Measurements from ENCODE around the gene FAT1.
A peak's percentile ranks its signal among the peaks of the same experiment; 100 is the strongest.

The FAT1 gene

DNA sequence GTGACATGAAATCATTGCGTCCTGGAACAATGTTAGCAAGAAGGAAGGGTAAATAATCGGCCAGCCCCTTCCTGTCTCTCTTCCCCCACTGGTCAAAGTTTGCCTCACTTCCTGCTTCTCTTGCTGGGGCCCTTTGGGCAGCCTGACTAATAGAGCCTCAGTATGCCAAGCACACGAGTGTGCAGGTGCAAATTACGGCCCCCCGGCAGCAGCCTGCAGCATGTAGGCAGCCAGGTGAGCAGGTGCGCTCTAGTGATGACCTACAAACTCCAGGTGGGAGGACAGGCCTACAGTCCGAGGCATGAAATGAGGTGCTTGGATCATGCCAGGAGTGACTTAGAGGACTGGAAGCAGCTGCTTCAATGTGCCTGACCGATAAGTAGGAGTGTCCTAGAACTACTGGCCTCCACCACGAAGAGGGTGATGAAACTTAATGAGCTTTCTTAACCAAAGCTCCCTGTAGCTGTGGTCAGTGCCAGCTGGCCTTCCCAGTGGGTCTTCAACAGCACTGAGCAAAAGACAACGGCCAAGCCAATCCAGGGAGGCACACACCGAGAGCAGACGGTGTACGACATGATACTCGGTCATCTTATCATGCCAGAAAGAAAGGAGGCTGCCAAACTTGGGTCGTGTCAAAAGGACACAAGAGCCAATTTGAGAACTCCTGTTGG is 26.1 kb upstream of the FAT1 start:
- TF ChIP-seq, protein P1, sequence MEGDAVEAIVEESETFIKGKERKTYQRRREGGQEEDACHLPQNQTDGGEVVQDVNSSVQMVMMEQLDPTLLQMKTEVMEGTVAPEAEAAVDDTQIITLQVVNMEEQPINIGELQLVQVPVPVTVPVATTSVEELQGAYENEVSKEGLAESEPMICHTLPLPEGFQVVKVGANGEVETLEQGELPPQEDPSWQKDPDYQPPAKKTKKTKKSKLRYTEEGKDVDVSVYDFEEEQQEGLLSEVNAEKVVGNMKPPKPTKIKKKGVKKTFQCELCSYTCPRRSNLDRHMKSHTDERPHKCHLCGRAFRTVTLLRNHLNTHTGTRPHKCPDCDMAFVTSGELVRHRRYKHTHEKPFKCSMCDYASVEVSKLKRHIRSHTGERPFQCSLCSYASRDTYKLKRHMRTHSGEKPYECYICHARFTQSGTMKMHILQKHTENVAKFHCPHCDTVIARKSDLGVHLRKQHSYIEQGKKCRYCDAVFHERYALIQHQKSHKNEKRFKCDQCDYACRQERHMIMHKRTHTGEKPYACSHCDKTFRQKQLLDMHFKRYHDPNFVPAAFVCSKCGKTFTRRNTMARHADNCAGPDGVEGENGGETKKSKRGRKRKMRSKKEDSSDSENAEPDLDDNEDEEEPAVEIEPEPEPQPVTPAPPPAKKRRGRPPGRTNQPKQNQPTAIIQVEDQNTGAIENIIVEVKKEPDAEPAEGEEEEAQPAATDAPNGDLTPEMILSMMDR (conservative IDR thresholded peaks at IDR 0.05; ENCODE audit: low read depth, low read length), result no peak
- no peak overlapping the region for H3K4me3 ChIP-seq (ENCODE audit: low read depth, low read length)
- no peak for DNase-seq (ENCODE audit: low read depth)

DNA sequence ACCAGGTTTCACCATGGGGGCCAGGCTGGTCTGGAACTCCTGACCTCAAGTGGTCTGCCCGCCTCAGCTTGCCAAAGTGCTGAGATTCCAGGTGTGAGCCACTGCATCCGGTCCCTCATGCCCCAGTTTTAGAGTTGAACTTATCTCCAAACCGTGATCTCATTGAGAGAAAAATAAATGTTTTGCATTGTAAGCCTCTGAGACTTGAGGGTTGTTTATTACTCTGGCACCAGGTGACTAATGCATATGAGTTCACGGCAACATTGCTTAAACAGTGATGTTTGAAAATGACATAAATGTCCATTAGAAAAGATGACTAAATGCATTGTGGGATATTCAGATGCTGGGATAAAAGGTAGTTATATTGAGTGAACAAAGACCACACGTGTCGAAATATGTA is 22.9 kb upstream of the FAT1 start:
- TF ChIP-seq, protein P1 (conservative IDR thresholded peaks at IDR 0.05; ENCODE audit: low read depth, low read length), result no peak
- DNase-seq (ENCODE audit: low read depth), result peak; percentile 42
- no peak overlapping the region for H3K4me3 ChIP-seq (ENCODE audit: low read depth, low read length)

DNA sequence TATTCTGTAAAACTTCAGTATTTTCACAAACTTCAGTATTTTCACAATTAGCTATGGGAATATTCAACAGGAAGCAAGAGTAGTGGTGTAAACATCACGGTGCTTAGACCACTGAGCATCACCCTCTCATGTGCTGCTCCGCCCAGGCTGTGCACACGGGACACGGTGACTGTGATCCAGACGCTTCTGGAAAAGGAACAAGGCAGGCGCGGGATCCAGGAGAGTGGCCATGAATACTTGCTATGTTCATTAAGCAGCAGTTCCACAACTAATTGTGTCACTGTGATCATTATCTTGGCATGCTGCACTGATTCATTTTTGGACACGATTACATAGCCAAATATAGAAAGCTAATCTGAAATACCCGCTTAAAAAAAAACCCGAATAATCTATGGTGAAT is 19.6 kb upstream of the FAT1 start:
- no peak overlapping the region for H3K4me3 ChIP-seq (ENCODE audit: low read depth, low read length)
- TF ChIP-seq, protein P1 (conservative IDR thresholded peaks at IDR 0.05; ENCODE audit: low read depth, low read length), result no peak
- DNase-seq (ENCODE audit: low read depth), result no peak

DNA sequence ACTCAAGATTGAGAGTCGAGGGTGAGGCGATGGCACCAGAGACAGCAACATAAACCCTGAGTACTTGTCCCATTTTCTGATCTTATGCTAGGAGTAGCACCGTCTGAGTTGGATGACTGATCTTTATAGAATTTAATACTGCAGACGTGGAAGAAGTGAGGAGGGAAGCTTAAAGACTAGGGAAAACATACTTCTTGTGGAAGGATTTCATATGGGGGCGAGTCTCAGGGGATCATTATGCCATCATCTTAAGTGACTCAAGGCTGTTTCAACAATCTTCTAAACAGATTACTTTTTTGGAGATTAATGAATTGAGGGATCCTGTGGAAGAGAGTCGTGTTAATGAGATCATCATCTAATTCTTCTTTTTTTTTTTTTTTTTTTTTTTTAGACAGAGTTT is 17.2 kb upstream of the FAT1 start:
- H3K4me3 ChIP-seq (ENCODE audit: low read depth, low read length), result no peak overlapping the region
- TF ChIP-seq, protein P1 (conservative IDR thresholded peaks at IDR 0.05; ENCODE audit: low read depth, low read length), result no peak

DNA sequence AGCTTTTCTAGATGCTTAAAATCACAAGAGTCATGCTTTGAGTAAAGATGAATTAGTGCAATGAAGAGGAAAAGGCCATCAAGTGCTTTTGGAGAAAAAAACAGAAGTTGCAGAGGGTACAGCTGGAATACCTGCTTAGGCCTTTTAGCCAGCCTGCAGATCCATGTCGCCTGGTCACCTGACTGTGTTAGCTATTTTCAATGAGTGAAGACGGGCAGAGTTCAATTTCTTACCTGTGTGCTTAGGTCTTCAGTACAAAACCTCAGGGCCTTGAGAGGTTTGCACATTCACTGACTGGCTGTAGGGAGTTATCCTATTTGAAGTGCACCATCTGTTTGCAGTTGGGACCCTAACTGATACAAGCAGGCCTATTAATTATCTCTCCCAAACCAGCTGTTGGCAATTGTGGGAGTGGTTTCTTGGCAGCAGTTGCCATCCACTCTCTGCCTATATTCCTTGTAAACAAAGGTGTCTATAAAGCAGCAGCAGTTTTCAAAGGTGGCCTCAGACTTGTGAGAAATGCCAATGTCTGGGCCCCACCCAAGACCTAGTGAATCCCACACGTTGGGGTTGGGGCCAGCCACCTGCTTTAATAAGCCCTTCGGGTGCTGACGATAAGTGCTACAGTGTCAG is 16.3 kb upstream of the FAT1 start:
- TF ChIP-seq, protein P1 (conservative IDR thresholded peaks at IDR 0.05; ENCODE audit: low read depth, low read length), result no peak
- H3K4me3 ChIP-seq (ENCODE audit: low read depth, low read length), result no peak overlapping the region

More for the DNA sequence above, 17.2 kb upstream of the FAT1 start:
- DNase-seq (ENCODE audit: low read depth), result no peak

DNA sequence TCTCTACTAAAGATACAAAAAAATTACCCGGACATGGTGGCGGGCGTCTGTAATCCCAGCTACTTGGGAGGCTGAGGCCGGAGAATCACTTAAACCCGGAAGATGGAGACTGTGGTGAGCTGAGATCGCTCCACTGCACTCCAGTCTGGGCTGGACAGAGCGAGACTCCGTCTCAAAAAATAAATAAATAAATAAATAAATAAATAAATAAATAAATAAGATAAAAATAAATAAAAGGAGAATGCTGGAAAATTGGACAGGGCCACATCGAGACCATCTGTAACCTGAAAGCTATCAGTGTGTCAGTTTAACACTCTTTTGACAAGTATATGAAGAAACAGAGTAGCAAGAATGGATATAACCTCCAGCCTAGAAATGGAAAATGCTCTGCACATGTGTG is 15.7 kb upstream of the FAT1 start:
- H3K4me3 ChIP-seq (ENCODE audit: low read depth, low read length), result no peak overlapping the region
- no peak for DNase-seq (ENCODE audit: low read depth)
- TF ChIP-seq, protein P1 (conservative IDR thresholded peaks at IDR 0.05; ENCODE audit: low read depth, low read length), result no peak

More for the DNA sequence above, 16.3 kb upstream of the FAT1 start:
- DNase-seq (ENCODE audit: low read depth), result no peak

DNA sequence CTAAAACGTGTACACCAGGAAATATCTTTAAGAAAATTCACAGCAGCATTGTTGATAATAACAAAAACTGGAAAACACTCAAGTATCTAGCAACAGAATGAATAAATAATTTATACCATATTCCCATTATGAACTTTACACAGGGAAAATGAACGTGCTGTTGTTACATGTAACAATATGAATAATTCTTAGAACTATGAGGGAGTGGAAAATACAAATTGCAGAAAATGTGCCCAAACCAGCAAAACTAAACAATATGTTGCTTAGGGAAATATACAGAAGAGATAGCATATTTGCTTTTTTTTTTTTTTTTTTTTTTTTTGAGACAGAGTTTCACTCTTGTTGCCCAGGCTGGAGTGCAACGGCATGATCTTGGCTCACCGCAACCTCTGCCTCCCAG is 14.8 kb upstream of the FAT1 start:
- TF ChIP-seq, protein P1 (conservative IDR thresholded peaks at IDR 0.05; ENCODE audit: low read depth, low read length), result no peak
- DNase-seq (ENCODE audit: low read depth), result no peak
- no peak overlapping the region for H3K4me3 ChIP-seq (ENCODE audit: low read depth, low read length)

Measured in choroid plexus epithelial cell (primary cell).